ENCODE results near the gene ASXL1. TPM values are rescaled to one million over a fixed set of nuclear protein-coding genes. Genes with fewer than 3 reads are reported as not detected.

The ASXL1 gene
- total and polyA plus RNA-seq, 4 donors = 24.2 to 96.4 (median 44.4) TPM

DNA sequence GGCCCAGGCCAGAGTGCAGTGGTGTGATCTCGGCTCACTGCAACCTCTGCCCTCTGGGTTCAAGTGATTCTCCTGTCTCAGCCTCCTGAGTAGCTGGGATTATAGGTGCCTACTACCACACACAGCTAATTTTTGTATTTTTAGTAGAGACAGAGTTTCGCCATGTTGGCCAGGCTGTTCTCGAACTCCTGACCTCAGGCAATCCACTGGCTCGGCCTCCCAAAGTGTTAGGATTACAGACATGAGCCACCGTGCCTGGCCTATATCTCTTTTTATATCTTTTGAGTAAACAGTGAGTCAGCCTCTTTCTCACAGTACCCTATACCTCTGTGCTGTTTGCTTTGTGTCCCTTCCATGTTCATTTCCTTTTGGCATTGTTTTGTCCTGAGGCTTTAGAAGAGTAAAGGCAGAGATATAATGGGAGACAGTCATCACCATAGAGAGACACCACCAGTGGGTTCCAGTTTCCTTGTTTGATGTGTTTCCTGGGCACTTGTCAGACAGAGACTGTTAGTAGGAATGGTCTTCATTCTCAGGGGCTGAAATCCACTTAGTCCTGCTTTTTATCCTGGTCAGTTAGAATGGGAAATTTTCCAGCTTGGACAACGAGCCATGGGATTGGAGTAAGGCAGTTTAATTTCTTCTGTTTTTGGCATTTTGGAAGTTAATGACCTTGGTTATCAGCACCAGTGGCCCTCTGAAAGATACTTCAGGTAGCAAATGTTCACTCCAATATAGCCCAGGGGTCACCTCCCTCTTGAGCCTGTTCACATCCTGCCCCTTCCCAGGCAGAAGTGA lies 32.2 kb upstream of the ASXL1 start:
- Histone ChIP-seq H3K9me3 (ENCODE audit: control insufficient read depth in 4 of 4, insufficient read depth in 3 of 4, low read length in 3 of 4) (no peaks in the 10 kb centered on the region), H3K4me1 (ENCODE audit: control insufficient read depth in 5 of 5, insufficient read depth in 5 of 5, low read length in 5 of 5) (peaks cover 0 to 7% (median 3%) of the 10 kb centered on the region in 5 donors), H3K27me3 (ENCODE audit: control insufficient read depth in 3 of 3, insufficient read depth in 3 of 3, low read length in 2 of 3) (no peaks in the 10 kb centered on the region), H3K27ac (ENCODE audit: low read depth in 1 of 2, low read length in 1 of 2) (peak overlapping the region in 1 of 2 donors; percentile 32), H3K36me3 (ENCODE audit: control insufficient read depth in 4 of 4, insufficient read depth in 4 of 4, low read length in 4 of 4) (peaks cover 2 to 7% (median 4%) of the 10 kb centered on the region in 4 donors), H3K9ac (ENCODE audit: insufficient read depth in 1 of 2, low read length in 2 of 2) (no peak overlapping the region), H3K4me3 (no peak overlapping the region)
- ATAC-seq (ENCODE audit: insufficient read depth, low FRiP score) (peak; percentile 32), DNase-seq (no peak)
- TF ChIP-seq, protein P1, sequence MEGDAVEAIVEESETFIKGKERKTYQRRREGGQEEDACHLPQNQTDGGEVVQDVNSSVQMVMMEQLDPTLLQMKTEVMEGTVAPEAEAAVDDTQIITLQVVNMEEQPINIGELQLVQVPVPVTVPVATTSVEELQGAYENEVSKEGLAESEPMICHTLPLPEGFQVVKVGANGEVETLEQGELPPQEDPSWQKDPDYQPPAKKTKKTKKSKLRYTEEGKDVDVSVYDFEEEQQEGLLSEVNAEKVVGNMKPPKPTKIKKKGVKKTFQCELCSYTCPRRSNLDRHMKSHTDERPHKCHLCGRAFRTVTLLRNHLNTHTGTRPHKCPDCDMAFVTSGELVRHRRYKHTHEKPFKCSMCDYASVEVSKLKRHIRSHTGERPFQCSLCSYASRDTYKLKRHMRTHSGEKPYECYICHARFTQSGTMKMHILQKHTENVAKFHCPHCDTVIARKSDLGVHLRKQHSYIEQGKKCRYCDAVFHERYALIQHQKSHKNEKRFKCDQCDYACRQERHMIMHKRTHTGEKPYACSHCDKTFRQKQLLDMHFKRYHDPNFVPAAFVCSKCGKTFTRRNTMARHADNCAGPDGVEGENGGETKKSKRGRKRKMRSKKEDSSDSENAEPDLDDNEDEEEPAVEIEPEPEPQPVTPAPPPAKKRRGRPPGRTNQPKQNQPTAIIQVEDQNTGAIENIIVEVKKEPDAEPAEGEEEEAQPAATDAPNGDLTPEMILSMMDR (IDR thresholded peaks at IDR 0.05; ENCODE audit: control extremely low read depth, extremely low read depth) = no peak
- WGBS, 2 donors = 66 to 76% methylated on average over 6 of the region's 6 CpGs

DNA sequence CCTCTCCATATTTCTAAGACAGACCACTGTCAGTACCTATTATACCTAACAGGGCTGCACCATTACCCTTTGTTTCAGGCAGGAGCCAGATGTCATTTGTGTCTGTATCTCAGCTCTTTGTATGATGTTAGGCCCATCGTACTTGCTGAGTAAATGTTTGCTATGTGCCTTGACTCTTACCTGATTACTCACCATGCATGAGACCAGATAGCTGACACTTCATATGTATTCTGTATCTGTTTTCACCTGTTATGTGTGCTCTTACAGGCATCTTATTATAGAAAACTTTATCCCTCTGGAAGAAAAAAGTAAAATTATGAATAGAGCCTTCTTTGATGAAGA lies 31.7 kb upstream of the ASXL1 start:
- H3K4me1 ChIP-seq (ENCODE audit: control insufficient read depth in 5 of 5, insufficient read depth in 5 of 5, low read length in 5 of 5) = peaks cover 0 to 7% (median 3%) of the 10 kb centered on the region in 5 donors
- peaks cover 2 to 11% (median 5%) of the 10 kb centered on the region in 4 donors for H3K36me3 ChIP-seq (ENCODE audit: control insufficient read depth in 4 of 4, insufficient read depth in 4 of 4, low read length in 4 of 4)
- 57 to 77% methylated on average over 1 of the region's 1 CpG for WGBS, 2 donors
- H3K9me3 ChIP-seq (ENCODE audit: control insufficient read depth in 4 of 4, insufficient read depth in 3 of 4, low read length in 3 of 4) = no peaks in the 10 kb centered on the region
- TF ChIP-seq, protein P1 (IDR thresholded peaks at IDR 0.05; ENCODE audit: control extremely low read depth, extremely low read depth) = no peak
- ATAC-seq (ENCODE audit: insufficient read depth, low FRiP score) = no peak
- DNase-seq = no peak
- no peak overlapping the region for H3K4me3 ChIP-seq
- no peaks in the 10 kb centered on the region for H3K27me3 ChIP-seq (ENCODE audit: control insufficient read depth in 3 of 3, insufficient read depth in 3 of 3, low read length in 2 of 3)
- peak overlapping the region in 1 of 2 donors; percentile 32 for H3K27ac ChIP-seq (ENCODE audit: low read depth in 1 of 2, low read length in 1 of 2)
- H3K9ac ChIP-seq (ENCODE audit: insufficient read depth in 1 of 2, low read length in 2 of 2) = no peak overlapping the region

DNA sequence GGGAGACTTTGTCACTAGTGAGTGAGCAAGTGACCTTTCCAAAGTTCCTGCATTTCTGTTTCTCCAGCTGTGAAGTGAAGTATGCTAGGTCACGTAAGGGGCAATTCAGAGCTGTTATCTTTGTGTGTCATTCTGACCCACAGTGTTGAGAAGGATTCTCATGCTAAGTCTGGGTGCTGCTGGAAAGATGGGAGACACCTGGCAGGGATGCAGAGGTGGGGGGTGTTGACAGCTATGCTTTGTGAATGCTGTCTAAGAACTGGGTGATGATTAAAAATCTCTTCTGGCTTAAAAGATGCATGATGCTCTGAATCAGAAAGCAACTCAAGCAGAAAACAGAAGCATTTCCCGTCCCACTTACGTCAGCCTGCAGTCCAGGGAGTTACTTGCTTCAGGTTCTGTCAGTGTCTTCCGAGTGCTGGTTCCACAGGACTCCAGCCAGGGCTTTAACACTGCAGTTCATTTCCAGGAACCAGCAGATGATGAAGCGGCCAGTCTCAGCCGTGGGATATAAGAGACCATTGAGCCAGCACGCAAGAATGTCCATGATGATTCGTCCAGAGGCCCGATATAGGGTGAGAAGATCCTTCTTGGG lies 30.9 kb upstream of the ASXL1 start:
- Histone ChIP-seq H3K9ac (ENCODE audit: insufficient read depth in 1 of 2, low read length in 2 of 2) (no peak overlapping the region), H3K9me3 (ENCODE audit: control insufficient read depth in 4 of 4, insufficient read depth in 3 of 4, low read length in 3 of 4) (no peaks in the 10 kb centered on the region), H3K27me3 (ENCODE audit: control insufficient read depth in 3 of 3, insufficient read depth in 3 of 3, low read length in 2 of 3) (no peaks in the 10 kb centered on the region), H3K27ac (ENCODE audit: low read depth in 1 of 2, low read length in 1 of 2) (no peak overlapping the region), H3K4me1 (ENCODE audit: control insufficient read depth in 5 of 5, insufficient read depth in 5 of 5, low read length in 5 of 5) (peaks cover 0 to 7% (median 3%) of the 10 kb centered on the region in 5 donors), H3K36me3 (ENCODE audit: control insufficient read depth in 4 of 4, insufficient read depth in 4 of 4, low read length in 4 of 4) (peaks cover 3 to 13% (median 9%) of the 10 kb centered on the region in 4 donors), H3K4me3 (no peak overlapping the region)
- DNase-seq = no peak
- ATAC-seq (ENCODE audit: insufficient read depth, low FRiP score) = no peak
- TF ChIP-seq, protein P1 (IDR thresholded peaks at IDR 0.05; ENCODE audit: control extremely low read depth, extremely low read depth) = no peak
- WGBS, 2 donors = 87 to 96% methylated on average over 9 of the region's 9 CpGs

Data from lung (tissue), 12 donors.